NCI-H82 treated with DMSO at 0.1 percent for 48 hours (cell line): ENCODE results near the gene PRPH.

Experiments
- DNase-seq: peaks from one replicate; lab custom pipeline; 2025; ENCODE audit not compliant: unreplicated experiment; lab: John Stamatoyannopoulos, UW

PRPH gene

GRCh38 chr12:49345051-49345824, 50.3 kb downstream of the PRPH start:
- no peak for DNase-seq

GRCh38 chr12:49345825-49346658, 51.1 kb downstream of the PRPH start:
- no peak for DNase-seq

GRCh38 chr12:49346659-49347310, 51.8 kb downstream of the PRPH start, which contains the start of gene DNAJC22:
DNAJC22 (plus strand) TSS chr12:49346888; CDS start chr12:49348873, 1,985 bp downstream.
- DNase-seq = no peak

DNA sequence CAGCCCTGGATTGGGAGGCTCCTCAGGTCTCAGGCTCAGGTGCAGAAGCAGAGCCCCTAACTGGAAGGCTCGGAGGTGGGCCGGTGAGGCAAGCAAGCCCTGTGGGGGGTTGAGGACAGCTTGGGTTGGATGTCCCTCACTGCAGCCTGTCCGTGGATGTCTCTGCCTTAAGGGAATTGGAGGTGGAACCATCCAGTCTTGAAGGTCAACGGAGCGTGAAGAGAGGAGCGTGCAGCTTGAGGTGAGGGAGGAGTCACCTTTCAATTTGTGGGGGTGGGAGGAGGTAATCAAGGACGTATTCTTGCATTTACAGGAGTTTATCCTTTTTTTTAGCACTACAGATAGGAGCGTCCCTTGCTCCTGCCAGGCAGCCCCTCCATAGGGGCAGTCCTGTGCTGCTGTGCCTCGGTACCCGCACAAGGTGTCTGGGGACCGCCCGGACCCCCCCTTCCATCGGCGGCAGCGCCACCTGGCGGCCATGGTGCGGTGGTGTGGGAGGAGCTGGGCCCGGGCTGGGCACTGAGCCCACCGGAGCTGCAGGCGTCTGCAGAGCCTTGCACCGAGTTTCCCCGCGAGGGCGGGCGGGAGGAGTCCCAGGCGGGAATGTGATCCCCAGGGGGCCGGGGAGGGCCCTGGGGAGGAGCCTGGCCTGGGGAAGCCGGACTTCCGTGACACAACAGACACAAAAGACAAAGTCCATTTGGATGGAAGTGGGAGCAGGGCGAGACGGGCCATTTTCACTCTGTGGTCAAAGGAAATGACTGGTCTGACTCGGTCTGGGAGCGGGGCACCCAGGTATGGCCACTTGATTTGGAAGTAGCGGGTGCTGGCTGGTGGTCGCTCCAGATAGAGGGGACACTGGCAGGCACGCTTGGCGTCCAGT, 52.6 kb downstream of the PRPH start:
- DNase-seq = peak; percentile 34
